GM10266 (cell line): ENCODE results near the gene SCN5A.
A peak's percentile ranks its signal among the peaks of the same experiment; 100 is the strongest.

ENCODE experiments used
- DNase-seq: peaks from one replicate; pipeline ENCODE4 v3.0.0; 2012; ENCODE audit errors: extremely low spot score
- CTCF ChIP-seq: IDR thresholded peaks from 2 replicates; pipeline ENCODE4 v1.5.1; 2012; ENCODE audit warnings: mild to moderate bottlenecking, low read depth; ENCODE audit not compliant: control insufficient read depth, insufficient read depth; ENCODE audit errors: missing control alignments

Gene SCN5A

DNA sequence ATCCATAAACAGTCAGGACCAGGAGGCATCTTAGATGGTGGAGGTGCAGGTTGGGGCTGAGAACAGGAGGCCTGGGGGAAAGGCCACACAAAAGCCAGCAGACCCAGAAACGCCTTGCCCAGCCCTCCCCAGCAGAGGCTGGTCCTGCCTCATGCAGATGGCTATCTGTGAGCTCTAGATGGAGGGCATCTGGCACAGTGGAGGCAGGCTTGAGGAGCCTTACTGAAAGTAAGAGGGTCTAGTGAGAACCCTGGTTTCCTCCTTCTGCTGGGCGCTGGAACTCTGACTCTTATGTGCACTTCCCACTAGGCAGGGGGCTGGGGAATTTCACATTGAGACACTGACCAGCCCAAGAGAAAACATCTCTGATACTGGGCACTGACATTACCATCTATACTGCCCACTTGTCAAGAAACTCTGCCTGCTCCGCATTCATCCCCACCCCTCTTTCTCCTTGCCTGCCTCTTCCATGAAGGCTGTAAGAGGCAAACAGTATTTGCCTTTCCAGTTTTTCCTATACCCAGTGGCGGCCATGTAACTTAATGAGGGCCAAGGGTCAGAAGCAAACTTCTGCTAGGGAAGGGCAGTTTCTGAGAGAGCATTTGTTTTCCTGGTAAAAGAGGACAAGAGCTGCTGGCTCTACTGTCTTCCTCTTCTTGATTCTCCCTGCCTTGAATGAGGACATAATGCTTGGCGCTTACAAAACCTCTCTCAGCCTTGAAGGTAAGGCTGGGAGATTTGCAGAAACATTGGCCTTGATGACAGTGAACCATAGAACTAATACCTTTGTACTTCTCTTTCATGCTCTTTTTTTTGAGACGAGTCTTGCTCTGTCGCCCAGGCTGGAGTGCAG is 4.4 kb upstream of the SCN5A start:
- no peak for TF ChIP-seq CTCF
- no peak for DNase-seq

- no peak for DNase-seq
- no peak for TF ChIP-seq CTCF
Measured at GRCh38 chr3:38652934-38653333, 3.4 kb upstream of the SCN5A start.

DNA sequence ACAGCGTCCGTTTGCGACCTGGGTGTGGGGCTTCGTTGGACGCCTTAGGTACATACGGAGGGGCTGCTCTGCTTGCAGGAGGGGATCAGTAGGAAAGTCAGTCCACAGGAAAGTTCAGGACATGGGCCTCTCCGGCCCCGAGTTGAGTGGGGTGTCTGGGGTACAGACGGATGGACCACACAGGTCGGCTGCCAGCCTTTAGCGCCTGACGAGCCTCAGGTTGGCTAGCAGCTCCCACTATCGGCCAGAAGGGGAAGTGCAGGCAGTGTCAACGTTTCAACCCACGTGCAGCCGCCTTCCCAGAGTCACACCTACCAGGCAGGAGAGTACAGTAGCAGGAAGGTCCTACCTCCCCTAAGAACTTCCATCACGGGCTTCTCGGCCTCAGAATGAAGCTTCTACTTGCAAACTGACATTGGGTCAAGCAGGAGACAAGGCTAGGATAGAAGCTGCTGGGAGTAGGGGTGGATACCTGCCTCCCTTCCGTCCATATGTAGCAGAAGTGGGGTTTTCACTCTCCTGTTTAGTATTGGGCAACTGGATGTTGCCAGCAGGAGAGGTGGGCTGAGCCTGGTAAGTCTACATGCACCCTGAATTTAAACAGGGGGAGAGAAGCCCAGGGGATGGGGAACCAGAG is 1.8 kb upstream of the SCN5A start:
- DNase-seq, result peak; percentile 85
- peak; percentile 95 for TF ChIP-seq CTCF

DNA sequence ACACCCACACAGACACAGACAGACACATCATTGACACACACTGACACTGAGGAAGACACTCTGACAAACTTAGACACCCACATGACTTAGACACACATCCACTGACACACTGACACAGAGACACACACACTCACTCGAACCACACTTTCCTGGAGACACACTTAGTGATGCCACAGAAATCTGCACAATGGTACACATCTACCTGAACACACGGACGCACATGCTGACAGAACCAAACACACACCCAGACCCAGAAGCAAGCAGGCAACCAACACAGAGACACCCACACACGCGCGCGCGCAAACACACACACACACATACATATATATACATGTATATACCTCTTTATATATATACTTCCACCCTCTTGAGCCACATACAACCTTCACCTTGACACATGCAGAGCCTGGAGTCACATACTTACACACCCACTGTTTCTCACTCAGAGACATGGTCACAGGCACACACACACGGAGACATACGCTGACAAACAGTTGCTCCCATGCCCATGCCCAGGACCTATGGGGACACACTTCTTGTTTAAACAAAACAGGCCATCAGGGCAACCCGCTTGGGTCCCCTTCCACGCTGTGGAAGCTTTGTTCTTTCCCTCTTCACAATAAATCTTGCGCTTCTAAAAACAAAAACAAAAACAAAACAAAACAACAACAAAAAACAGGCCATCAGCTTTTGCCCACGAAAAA is 913 bp upstream of the SCN5A start:
- peak; percentile 4 for DNase-seq
- no peak for TF ChIP-seq CTCF

GRCh38 chr3:38648659-38649499 is 608 bp downstream of the SCN5A start:
- TF ChIP-seq CTCF, result no peak

GRCh38 chr3:38648024-38648658 is 1.3 kb downstream of the SCN5A start:
- TF ChIP-seq CTCF, result no peak
- DNase-seq, result no peak

More at GRCh38 chr3:38648659-38649499, 608 bp downstream of the SCN5A start:
- DNase-seq, result no peak
